CD4-positive, alpha-beta T cell treated with Interleukin-1 beta for 1 hour (primary cell): Measurements from ENCODE around the gene GNB1L.

Source experiments
- DNase-seq, 2 donors: peaks; one replicate each; pipeline ENCODE4 v3.0.0-alpha.2; 2020 to 2022

The GNB1L gene

DNA sequence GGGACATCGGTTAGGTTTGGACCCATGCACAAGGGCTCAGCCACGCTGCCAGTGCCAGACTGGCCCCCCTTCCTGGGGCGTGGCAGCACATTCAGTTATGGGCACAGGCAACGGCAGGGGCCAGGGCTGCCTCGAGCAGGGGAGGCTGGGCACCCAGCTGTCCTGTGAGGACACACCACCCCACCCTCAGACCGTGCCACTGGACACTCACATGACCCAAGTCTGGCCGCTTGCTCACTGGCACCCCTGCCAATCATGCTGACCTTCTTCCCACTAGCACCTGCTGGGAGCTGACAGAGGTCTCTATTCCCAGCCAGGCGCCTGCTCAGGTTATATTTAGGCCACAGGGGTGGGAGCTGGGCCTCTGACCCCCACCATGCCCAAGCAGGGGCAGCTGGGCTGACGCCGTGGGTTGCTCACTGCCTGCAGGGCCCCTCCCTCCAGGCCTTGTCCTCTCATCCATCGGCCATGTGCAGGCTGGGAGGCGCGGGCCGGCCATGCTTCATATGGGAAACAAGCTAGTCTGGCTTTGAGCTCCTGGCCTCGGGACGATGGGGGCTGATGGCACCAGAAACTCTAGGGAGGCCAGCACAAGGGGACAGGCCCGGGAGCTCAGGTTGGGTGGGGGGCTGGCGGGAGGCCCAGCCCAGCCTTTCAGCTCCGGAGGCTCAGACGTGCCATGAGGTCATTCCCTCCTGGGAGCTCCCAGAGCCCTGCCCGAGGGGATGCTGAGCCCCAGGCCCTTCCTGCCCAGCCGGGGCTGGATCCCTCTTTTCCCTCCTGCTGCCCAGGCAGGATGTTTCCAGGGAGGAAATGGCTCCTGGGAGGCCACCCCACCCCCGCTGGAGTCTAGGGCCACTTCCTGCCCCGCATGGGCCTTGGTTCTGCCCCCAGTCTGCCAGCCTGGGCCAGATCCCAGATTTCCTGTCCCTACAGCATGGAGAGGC lies 109.2 kb downstream of the GNB1L start:
- DNase-seq = no peak

DNA sequence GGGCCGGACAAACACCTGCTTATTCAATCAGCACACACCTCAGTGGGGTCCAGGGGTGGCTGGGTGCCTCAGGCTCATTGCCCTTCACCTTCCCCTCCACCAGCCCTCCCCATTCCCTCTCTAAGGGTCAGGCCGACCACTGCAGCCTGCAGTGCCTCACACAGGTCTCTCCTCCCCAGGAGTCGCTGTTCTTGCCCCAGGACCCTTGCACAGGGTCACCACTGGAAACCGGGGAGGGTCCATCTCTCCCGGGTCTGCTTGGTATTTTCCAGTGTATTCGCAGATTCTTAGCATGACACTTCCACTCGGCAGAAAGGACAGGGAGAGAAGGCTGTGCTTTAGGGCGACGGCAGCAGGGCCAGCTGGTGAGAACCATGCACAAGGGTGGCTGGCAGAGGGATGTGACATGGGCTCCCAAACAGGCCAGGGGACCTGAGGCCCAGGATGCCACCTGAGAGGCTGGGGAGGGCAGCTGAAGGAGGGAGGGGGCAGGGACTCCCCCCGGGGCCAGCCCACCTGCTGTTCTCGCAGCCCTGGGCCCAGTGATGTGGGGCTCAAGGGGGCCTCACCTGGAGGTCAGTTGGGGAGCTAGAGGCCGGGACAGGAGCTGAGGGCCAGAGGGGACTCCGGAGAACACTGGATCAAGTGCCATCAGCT lies 110.2 kb downstream of the GNB1L start:
- no peak for DNase-seq

- no peak for DNase-seq
These were observed 111.0 kb downstream of the GNB1L start for GRCh38 chr22:19743651-19744050.

DNA sequence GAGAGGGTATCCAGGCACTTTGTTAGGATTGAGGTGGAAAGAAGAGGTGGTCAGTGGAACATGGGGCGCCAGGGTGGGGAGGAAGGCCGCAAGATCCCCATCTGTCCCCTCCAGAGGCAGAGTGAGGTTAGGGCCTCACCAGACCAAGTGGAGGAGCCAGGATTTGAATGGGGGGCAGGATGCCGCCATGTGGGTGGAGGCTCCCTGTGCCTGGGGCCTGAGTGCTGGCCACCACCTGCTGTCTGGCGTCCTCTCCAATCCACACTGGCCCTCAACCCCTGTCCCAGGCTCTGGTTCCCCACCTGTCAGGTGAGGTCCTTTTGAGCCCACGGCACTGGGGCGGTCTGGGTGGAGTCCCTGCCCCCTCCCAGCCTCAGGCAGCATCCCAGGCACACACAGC lies 111.6 kb downstream of the GNB1L start:
- no peak for DNase-seq

DNA sequence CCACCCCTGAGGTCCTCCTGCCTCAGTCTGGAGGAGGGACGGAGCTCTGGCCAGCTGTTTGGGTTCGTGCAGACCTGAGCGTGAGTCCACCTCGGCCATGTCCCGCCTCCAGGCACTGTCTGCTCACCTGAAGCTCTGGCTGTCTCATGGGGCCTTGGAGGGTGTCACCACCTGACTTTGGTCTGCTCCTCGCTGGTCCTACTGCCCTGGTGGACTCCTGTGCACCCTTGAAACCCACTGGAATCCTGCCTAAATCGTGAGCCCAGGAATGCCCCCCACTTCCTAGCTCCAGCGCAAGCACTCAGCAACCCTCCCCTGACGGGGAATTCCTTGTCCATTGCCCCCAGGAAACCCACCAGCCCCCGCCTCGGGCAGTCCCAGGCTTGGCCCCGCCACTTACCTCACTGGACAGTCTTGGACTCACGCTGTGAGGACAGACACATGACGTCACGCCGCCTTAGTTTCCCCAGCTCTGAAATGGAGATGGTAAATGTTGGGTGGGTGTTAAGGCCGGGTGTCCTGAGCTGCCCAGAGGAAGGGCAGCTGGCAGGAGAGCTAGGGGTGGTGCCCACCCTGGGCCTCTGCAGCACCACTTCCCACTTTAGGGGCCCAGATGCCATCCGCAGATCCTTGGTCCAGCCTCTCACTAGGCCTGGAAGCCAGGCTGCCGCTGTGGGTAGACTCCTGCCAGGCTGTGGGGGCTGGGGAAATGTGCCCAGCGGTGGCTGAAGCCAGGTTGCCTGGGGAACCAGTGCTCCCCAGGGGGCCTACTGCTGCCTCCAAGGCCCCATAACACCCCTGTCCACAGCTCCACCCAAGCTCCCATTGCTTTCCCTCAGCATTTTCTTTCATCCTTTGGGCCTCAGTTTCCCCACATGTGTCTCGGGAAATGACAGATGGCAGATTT lies 112.3 kb downstream of the GNB1L start:
- no peak for DNase-seq

DNA sequence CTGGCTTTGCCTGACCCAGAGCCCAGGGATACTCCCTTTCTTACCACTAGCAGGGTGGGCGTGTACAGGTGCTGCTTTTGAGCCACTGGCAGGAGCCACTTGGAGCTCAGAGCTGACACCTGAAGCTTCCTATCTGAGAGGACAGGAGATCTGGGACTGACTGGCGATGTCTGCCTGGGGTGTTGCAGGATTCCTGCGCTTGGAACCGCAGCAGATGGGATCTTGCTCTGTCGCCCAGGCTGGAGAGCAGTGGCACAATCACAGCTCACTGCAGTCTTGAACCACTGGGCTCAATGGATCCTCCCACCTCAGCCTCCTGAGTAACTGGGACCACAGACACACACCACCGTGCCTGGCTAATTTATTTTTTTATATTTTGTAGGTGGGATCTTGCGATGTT lies 113.6 kb downstream of the GNB1L start:
- DNase-seq = no peak

GRCh38 chr22:19740586-19740985 lies 114.1 kb downstream of the GNB1L start:
- DNase-seq = no peak

- no peak for DNase-seq
These were observed 114.7 kb downstream of the GNB1L start for GRCh38 chr22:19739911-19740449.

- DNase-seq = no peak
These were observed 115.2 kb downstream of the GNB1L start for GRCh38 chr22:19739448-19739895.

DNA sequence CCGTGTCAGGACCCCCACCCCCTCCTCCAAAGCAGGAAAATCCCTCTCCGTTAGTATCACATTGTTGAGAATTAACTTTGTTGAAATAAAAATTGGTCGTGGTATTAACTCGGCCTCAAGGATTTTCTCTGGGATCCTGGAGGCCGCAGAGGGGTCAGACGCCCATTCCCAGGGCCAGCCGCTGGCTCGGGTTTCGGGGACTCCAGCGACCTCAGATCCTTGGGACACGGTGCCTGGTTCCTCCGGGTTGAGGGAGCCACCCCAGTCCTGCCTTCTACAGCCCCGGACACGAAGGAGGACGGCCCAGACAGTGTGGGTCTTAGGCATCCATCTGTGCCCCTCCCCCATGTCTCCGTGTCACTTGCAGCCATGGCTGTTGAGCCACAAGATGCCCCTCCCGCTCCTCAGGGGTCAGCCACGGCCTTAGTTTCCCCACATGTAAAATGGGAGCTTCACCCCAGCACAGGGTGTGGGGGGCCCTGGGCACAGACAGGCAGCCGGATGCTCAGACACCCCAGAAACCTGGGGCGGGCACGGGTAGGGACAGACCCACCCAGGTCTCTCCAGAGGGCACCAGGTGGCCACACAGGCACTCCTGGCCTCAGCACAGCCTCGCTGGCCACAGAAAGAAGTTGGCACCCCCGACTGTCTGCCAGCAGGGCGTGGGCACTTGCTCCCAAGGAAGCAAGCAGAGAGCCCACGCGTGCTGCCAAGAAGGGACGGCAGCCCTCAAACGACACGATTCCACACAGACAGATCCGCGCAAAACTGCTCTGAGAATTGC lies 115.8 kb downstream of the GNB1L start:
- no peak for DNase-seq

GRCh38 chr22:19737846-19738663 lies 116.6 kb downstream of the GNB1L start:
- no peak for DNase-seq

GRCh38 chr22:19735665-19736510 lies 118.8 kb downstream of the GNB1L start:
- no peak for DNase-seq

DNA sequence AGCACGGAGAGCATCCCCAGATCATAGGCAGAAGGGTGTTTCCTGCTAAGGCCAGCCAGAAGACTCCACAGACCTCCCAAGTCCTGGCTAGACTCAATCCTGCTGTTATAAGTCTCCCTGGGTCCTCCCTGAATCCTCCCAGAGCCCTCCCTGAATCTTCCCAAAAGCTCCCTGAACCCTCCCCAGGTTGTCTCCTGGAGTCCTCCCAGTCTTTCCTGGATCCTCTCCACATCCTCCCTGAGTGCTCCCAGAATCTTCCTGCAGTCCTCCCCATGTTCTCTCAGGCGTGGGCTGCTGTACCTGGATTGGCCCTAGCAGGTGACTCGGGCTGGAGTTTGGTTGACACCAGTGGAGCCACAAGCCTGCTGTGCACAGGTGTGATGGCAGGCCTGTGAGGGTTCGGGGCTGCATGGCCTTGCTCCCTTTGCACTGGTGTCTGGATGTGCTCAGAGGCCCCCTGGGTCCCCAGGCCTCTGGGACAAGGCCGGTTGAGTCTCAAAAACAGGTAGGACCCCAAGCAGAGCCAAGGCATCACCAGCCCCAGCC lies 119.8 kb downstream of the GNB1L start:
- no peak for DNase-seq

- DNase-seq = no peak
These were observed 120.5 kb downstream of the GNB1L start for GRCh38 chr22:19734163-19734562.

- no peak for DNase-seq
These were observed 120.9 kb downstream of the GNB1L start for GRCh38 chr22:19733755-19734154.
